Glomerular endothelial cell (primary cell): Measurements from ENCODE around the gene CYP8B1. TPM values are rescaled to one million over a fixed set of nuclear protein-coding genes. Genes with fewer than 3 reads are reported as not detected.

Experiments used
- DNase-seq: peaks from one replicate; pipeline ENCODE4 v3.0.0-alpha.2; 2011; ENCODE audit warnings: low read depth, low spot score; ENCODE audit errors: extremely low read depth
- total RNA-seq: library from RNA; depleted of rRNA; stranded (reverse); fragments of >200 nt; gene quantifications from 2 replicates; pipeline ENCODE4 v1.2.3, GENCODE V29; 2015

CYP8B1 gene
- total RNA-seq, 1 donor from 2014 or later = not detected

GRCh38 chr3:42853739-42854302 lies 21.9 kb downstream of the CYP8B1 start:
- DNase-seq = no peak

DNA sequence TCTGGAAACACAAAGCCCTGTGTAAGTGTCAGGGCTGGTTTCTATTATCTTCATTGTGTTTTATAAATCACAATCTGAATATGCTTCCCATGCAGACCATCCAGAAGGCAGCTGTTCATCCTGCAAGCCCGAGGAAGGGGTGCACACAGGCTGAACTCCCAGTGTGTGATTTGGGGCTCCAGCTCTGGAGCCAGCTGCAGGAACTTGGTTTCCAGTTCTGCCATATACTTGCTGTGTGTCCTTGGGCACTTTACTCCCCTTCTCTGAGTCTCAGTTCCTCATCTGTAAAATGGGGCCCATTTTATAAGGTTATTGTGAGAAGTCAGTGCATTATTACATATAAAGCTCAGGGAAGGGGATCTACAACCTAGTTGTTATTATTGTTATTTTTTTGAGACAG lies 22.6 kb downstream of the CYP8B1 start:
- DNase-seq = no peak

DNA sequence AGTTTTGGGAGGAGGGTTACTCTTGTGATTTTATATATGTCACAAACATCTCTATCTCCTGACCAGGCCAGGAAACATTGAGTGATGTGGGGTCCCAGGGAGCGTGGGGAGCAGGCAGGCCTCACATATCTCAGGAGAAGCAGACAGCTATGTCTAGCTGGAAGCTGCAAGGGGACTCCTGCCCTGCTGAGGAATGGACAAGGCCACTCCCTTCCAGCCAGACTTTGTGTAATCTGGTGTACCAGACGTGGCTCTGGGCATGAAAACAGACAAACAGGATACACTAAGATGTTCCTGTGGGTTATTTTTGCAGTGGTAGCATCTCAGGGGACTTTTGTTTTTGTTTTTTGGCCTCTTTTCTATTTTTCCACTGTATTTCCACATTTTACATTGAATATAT lies 23.2 kb downstream of the CYP8B1 start:
- no peak for DNase-seq

- DNase-seq = no peak
Measured at GRCh38 chr3:42851228-42851834, 24.3 kb downstream of the CYP8B1 start.

DNA sequence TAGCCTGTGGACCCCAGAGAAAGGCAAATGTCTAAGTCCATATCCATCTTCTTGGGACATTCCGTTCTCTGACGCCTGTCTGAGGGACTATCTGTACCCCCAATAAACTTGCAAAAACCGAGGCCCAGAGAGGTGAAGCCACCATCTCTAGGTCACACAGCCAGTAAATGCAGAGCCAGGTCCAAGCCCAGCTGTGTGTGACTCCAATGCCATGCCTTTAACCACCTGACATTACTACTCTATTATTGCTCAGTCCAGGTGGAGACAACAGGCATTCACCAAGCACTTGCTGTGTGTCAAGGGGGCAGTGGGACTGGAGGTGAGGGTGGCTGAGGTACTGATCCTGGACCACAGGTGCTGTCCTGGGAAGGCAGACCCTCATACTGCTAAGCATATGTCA lies 25.4 kb downstream of the CYP8B1 start:
- no peak for DNase-seq

DNA sequence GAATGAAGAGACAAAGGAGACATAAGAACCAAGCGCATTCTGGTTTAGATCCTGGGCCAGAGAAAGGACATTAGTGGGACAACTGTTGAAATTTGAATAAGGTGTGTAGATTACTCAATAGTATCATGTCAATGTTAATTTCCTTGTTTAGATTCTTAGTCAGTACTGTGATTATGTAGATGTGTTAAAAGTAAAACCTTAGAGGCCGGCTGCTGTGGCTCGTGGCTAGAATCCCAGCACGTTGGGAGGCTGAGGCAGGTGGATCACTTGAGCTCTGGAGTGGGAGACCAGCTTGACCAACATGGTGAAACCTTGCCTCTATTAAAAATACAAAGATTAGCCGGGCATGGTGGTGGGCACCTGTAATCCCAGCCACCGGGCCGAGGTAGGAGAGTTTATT lies 26.7 kb downstream of the CYP8B1 start:
- DNase-seq = no peak

GRCh38 chr3:42847731-42848130 lies 27.9 kb downstream of the CYP8B1 start:
- DNase-seq = no peak

- no peak for DNase-seq
Measured at GRCh38 chr3:42846685-42847522, 28.8 kb downstream of the CYP8B1 start.

- no peak for DNase-seq
Measured at GRCh38 chr3:42844815-42845214, 30.9 kb downstream of the CYP8B1 start.

- no peak for DNase-seq
Measured at GRCh38 chr3:42844412-42844713, 31.3 kb downstream of the CYP8B1 start.

DNA sequence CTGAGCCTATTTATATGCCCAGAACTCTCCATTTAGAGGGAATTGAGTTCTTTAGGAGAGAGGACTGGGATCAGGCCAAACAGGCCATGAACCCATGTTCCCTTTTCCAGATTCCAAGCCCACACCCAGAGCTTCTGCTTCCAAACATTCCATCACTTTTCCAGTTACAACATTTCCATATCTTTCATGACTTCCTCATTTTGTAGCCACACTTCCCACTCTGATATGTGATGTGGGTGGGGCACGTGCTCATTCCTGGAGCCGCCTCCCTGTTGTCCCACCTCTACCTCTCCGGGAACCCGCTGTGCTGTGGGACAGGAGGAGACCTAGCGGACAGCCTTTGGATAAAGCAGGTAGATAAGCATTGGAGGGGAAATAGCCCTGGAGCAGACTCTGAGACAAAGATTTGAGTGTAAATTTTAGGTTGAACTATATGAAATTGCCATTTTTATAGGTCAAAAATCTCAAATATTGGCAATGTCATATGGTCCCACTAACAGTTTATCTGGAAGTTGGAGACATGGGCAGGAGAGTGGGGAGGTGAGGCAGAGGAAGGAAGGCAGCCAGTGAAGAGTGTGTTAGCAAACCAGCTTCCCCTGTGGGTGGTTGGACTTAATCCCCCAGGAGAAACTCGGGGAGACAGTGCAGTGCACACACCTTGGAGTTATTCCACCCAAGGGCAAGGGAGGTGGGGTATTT lies 31.8 kb downstream of the CYP8B1 start:
- no peak for DNase-seq

GRCh38 chr3:42841332-42841731 lies 34.3 kb downstream of the CYP8B1 start:
- DNase-seq = no peak

DNA sequence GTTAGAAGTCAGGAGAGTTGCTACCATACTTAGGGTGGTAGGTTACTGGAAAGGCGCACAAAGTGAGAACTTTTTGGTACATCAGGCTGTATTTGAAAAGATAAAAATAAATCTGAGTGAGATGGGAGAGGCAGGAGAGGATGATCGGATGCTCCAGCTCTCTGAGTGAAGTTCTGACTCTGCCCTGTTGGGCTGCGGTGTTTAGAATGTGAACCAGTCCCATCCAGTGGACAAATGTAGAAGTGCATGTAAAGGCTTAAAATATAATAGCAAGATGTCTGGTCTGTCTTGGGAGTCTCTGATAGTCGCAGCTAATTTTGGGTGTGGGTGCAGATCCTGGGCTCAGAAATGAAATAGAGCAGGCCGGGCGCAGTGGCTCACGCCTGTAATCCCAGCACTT lies 36.1 kb downstream of the CYP8B1 start:
- peak; percentile 34 for DNase-seq

DNA sequence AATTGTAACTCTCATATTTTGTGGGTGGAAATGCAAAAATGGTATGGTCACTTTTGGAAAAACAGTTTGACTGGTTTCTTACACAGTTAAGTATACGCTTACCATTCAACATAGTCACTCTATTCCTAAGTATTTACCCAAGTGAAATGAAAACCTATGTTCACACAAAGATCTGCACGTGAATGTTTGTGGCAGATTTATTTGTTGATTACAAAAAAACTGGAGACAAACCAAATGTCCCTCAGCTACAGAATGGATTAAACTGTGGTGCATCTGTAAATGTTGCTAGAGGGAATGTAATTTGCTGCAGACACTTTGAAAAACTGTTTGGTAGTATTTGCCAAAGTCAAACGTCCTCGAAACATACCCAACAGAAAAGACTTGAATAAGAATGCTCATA lies 37.1 kb downstream of the CYP8B1 start:
- no peak for DNase-seq

- no peak for DNase-seq
Measured at GRCh38 chr3:42836150-42837123, 39.2 kb downstream of the CYP8B1 start.

DNA sequence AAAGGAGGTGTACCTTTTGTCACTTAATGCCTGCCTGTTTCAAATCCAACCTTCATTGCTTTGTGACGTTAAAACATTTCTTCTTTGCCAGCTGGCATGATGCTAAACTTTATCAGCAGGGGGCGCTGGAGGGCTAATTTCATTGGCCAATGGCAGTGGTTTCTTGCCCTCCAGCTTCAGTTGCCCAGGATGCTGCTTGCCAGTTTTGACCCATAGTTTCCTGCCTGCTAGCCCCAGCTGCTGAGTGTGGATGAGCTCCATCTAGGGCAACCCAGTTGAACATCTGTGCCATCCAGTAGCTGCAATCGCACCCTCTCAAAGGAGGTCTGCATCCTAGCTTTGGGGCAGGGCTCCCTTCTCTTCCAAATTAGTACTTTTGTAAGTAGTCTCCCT lies 44.4 kb downstream of the CYP8B1 start:
- no peak for DNase-seq

GRCh38 chr3:42830437-42831320 lies 45.0 kb downstream of the CYP8B1 start:
- DNase-seq = no peak

DNA sequence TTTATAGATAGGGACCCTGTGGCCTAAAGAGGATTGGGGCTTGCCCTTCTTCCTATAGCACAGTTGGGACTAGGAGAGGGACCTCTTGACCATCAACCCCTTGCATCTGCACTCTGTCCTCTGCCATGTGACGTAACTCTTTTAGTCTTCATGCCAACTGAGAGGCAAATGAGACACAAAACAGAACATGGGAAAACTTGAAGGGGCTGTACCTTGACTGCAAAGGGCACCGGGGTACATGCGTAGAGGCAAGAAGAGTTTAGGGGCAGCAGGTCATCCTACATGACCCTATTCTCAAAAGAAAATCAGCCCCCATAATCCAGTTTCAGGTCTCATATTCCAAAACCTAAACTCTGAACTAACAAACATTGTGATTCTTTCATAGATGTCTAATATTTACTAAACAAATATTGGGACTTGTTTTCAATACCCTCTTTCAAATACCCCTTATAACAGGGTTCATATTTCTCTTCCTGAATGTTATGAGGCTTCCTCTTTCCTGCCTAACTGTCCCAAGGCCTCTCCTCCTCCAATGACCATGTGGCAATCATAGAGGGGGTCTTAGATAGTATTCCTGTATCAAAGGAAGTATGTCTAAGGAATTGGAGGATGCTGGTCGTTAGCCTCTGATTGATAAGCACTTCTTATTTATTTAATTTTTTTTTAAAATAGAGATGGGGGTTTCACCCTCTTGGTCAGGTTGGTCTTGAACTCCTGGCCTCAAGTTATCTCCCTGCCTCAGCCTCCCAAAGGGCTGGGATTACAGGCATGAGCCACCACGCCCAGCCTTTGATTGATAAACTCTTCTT lies 45.8 kb downstream of the CYP8B1 start:
- no peak for DNase-seq
